ENCODE results near the gene PXDC1.

- TF ChIP-seq REST (IDR thresholded peaks at IDR 0.05) (no peak), SP1 (IDR thresholded peaks at IDR 0.05) (no peak), CTCF (IDR thresholded peaks at IDR 0.05; ENCODE audit: low read depth, low read length, missing input control) (no peak), FOXA1 (IDR thresholded peaks at IDR 0.05) (no peak), YY1 (IDR thresholded peaks at IDR 0.05) (no peak), MAX (IDR thresholded peaks at IDR 0.05) (no peak), TAF1 (conservative IDR thresholded peaks at IDR 0.05) (no peak), GABPA (IDR thresholded peaks at IDR 0.05 in 1 of 2, conservative IDR thresholded peaks at IDR 0.05 in 1 of 2) (no peak), JUND (IDR thresholded peaks at IDR 0.05) (no peak), RAD21 (IDR thresholded peaks at IDR 0.05) (no peak), ATF3 (IDR thresholded peaks at IDR 0.05) (no peak), EGR1 (IDR thresholded peaks at IDR 0.05; ENCODE audit: low read depth in 2 of 2) (no peak), RXRA (IDR thresholded peaks at IDR 0.05) (no peak), ZBTB33 (IDR thresholded peaks at IDR 0.05) (no peak)
These were observed 14.7 kb upstream of the PXDC1 start for GRCh38 chr6:3766214-3766613.

Data from liver (tissue), 3 donors.